DLD1 (cell line): Measurements from ENCODE around the gene HTR3D.
"Not testable (repeated sequence)": the region's sequence is repeated elsewhere in the genome, so short reads cannot be mapped to it uniquely, and the experiment has no call there.

Experiments
- in situ Hi-C: cut with HindIII; loops from 2 replicates; pipeline ENCODE4 v1.10.0; 2017; ENCODE audit warnings: low sequenced_read_pairs

Gene HTR3D

DNA sequence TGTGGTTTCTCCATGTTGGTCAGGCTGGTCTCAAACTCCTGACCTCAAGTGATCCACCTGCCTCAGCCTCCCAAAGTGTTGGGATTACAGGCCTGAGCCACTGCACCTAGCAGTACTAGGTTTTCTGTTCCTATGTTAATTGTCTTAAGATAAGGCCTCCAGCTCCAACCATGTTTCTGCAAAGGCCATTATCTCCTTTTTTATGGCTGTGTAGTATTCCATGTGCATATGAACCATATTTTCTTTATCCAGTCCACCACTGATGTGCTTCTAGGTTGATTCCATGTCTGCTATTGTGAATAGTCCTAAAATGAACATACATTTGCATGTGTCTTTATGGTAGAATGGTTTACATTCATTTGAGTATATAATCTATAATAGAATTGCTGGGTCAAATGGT lies 31.1 kb downstream of the HTR3D start:
- in situ Hi-C loops, result no loop called here

DNA sequence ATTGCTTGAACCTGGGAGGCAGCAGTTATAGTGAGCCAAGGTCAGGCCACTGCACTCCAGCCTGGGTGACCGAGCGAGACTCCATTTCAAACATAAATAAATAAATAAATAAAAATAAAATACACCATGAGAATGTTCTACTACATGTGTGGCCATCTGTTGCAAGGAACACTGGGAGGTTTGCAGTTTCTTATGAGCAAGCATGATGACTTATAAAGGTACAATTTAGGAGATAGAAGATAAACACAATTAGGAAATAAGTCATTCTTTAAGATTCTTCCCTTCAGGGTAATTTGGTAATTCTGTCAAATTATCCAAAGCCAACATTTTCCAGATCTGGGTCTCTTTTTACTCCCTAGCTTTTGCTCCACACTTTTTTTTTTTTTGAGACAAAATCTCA lies 34.7 kb downstream of the HTR3D start:
- in situ Hi-C loops, result no loop called here

DNA sequence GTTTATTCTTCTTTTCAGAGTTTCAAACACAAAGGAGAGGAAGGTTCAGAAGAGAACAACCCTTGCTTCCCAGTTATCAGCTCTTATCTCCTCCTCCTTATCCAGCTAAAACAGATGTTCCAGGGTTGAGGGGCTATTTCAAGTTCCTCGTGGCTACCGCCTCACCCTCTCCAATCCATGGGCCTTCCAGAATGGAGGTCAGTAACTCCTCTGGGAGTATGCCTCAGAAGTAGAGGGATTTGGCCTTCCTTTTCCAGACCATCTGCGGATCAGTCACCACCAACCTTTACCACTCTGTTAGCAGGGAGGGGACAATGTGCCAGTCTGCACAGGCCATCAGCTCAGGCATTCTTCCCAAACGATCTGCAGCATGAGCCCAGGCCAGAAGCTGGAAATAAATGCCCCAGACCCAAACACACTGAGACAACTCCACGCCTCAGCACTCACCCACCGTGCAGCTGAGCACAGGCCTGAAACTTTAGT lies 36.1 kb downstream of the HTR3D start:
- in situ Hi-C loops, result no loop called here

DNA sequence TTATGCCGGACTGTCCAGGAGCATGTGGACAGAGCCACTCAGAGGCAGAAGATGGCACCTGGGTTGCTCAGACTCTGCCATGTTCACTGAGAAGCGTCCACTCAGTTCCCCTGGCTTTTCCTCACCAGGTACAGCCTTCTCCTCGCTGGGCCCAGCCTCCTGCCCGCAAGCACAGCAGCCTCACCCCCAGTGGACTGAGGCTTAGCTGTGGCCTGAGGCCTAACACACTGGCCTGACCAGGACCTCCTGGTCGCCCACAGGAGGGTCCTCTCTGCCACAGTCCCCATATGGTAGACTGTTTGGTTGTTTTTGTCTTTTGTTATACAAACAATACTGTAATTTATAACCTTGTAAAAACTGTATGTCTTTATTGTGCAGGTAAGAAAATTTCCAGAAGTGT lies 36.8 kb downstream of the HTR3D start:
- in situ Hi-C loops, result no loop called here

DNA sequence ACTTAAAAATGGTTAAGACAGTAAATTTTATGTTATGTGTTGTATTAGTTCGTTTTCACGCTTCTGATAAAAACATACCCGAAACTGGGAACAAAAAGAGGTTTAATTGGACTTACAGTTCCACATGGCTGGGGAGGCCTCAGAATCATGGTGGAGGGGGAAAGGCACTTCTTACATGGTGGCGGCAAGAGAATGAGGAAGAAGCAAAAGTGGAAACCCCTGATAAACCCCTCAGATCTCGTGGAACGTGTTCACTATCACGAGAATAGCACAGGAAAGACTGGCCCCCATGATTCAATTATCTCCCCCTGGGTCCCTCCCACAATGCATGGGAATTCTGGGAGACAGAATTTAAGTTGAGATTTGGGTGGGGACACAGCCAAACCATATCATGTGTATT lies 39.6 kb downstream of the HTR3D start:
- in situ Hi-C loops, result not testable (repeated sequence)

DNA sequence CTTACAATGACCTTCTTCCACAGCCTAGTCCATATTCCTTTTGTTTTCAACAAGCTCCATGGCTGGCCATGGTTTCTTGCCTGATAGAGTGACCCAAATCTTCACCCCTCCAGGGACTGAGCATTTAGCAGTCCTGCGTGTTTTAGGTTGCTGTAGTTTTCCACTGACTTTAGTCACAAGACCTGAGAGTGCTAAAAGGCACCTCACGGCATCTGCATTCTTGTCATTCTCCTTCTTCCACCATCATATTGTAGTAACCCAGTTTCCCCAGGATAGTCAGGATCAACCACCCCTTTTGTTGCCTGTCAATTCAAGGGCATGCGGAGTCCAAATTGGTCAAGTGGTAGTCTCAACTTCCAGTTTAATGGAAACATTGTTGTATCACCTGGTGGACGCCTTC lies 42.1 kb downstream of the HTR3D start:
- in situ Hi-C loops, result no loop called here

DNA sequence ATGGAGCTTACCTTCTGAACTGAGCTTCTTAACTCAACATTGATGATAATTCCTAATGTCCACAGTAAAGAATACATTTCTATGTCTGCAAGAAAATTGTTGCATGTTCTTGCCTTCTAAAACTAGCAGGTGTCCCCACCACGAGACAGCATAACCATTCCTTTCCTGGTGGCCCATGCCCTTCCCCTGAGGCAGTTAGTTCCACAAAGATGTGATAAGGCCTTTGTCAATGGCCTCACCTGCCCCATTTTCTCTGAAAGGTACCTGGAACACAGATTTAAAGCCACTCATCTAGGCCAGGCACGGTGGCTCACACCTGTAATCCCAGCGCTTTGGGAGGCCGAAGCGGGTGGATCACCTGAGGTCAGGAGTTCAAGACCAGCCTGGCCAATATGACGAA lies 44.4 kb downstream of the HTR3D start:
- in situ Hi-C loops, result no loop called here

DNA sequence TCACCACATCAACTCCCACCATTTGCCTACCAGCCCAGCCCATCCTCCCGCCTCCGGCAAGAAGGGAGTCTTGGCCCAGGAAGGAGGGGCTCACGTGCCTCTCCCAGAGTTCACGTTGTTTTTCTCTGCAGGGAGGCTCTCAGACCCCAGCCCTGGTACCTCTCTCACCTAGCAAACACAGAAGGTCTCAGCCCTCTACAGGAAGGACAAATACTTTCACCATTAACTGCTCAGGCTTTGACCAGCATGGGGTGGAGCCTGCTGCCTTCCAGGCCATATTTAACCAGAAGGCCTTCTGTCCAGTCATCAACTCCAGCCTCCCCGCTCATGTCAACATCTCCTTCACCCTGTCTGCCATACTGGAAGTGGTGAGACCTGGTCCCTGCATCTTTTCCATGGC lies 46.3 kb downstream of the HTR3D start:
- in situ Hi-C loops, result no loop called here

DNA sequence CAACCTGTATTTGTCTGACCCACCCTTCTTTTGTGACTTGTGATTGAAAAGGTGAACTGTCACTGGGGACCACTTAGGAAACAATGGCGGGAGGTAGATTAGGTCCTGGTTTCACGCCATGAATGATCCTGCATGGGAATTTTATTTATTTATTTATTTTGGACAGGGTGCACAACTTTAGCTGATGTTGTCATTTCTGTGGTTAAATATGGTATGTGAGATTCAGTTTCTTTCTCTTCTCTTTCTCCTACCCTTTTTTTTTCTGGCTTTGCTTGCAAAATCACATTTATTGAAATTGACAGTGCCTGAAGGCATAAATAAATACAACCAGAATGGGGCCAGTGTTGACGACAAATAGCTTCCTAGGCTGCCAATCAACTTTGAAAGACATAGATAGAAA lies 47.3 kb downstream of the HTR3D start:
- in situ Hi-C loops, result no loop called here

DNA sequence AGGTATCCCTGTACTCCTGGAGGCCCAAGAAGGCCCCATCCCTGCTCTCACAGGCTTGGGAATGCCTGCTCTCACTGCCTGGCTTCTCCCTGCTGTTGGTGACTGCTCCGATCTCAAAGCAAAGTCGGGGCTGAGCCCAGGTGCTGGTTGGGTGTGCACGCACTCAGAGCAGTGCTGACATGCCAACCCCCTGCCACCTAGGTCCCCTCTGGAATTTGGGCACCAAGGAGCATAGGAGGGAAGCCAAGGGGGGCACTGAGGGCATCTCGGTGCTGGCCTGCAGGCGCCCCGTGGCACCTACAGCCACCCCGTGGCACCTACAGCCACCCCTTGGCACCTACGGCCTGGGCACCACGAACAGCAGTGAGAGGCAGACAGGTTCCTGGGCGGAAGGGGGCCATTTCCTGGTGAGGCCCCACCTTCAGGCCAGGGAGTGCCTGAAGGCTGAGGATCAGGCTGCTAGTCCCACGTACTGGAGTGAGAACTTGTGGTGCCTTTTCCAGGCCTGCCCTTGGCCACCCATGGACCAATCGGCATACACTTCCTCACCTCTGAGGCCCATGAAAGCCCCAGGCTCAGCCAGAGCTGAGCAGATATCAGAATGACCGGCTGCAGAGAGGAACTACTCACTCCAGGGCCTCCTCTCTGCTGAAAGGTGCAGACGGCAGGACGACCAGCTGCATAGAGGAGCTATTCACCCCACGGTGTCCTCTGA lies 49.7 kb downstream of the HTR3D start:
- in situ Hi-C loops, result no loop called here

DNA sequence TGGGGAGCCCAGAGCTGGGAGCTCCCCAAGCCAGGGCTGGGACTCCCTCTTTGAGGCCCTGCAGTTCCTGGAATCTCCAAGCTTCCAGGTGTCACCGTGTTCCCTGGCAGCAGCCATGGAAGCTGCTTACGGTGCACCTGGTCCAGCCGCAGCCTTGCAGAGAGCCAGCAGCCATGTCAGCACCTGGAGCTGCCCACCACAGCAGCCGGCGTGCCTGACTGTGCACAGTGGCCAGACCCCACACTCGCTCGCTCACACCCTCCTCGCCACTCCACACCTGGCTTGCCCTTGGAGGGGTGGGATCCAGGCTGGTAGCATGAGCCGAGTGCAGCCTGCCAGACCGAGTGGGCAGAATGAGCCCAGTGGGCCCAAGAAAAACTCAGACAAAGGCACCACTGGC lies 50.5 kb downstream of the HTR3D start:
- in situ Hi-C loops, result no loop called here

DNA sequence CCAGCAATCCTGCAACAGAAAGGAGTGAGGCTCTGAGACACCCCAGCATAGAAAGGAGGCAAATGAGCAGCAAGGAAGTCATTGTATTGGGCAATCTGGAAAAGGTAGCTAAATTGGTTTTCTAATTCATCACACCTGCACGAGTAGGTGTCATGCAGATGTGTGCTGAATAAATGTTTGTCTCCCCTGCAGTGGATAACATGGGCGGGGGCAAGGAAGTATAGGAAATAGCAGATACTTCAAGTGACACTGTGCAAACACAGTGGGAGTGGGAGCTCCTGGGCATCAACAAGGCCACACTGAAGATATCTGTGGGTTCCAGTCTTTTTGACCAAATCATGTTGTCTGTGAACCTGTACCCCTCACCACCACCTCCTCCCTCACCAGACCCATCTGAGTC lies 50.9 kb downstream of the HTR3D start:
- in situ Hi-C loops, result no loop called here

DNA sequence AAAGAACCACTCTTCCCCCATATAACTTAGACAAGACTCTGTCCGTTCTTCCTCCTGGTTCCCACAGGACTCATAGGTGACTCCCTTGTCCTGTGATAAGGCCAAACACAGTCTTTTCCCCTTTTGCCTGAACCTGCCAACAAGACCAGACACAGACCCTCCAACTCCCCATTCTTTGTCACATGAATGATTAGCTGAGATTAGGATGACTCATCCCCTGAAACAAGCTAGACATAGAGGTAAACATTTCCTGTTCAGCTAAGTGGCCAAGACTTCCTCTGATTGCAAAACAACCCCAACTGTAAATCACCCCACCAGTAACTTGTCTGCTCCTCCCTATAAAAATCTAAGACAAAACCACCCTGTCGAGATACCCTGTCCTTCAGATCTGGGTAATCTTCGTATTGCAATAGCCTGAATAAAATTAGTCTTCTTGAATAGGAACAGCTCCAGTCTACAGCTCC lies 53.9 kb downstream of the HTR3D start:
- in situ Hi-C loops, result no loop called here
